MV-4-11 (cell line): ENCODE data around the gene MPV17L2.

ENCODE experiments used
- DNase-seq: peaks from one replicate; lab custom pipeline; 2025; lab: John Stamatoyannopoulos, UW

Gene MPV17L2

GRCh38 chr19:18239303-18239702, 46.3 kb downstream of the MPV17L2 start:
- no peak for DNase-seq

- no peak for DNase-seq
Observed at GRCh38 chr19:18245297-18245696, 52.3 kb downstream of the MPV17L2 start.
